ENCODE data around the gene ZFAND3.

The ZFAND3 gene

GRCh38 chr6:37830225-37830624 is 10.7 kb downstream of the ZFAND3 start:
- Mint-ChIP-seq H3K27me3 (ENCODE audit: low read depth) (no peaks in the 10 kb centered on the region), H3K36me3 (ENCODE audit: low read depth) (peaks cover 19% of the 10 kb centered on the region), H3K4me3 (no peak overlapping the region), H3K27ac (no peak overlapping the region), H3K4me1 (ENCODE audit: low read depth) (peaks cover 26% of the 10 kb centered on the region), H3K9me3 (no peaks in the 10 kb centered on the region)
- no peak for DNase-seq (ENCODE audit: low spot score)

- Mint-ChIP-seq H3K4me1 (ENCODE audit: low read depth) (peaks cover 26% of the 10 kb centered on the region), H3K4me3 (no peak overlapping the region), H3K36me3 (ENCODE audit: low read depth) (peaks cover 24% of the 10 kb centered on the region), H3K9me3 (no peaks in the 10 kb centered on the region), H3K27ac (no peak overlapping the region), H3K27me3 (ENCODE audit: low read depth) (no peaks in the 10 kb centered on the region)
- no peak for DNase-seq (ENCODE audit: low spot score)
Measured at GRCh38 chr6:37831457-37831856, 11.9 kb downstream of the ZFAND3 start.

- Mint-ChIP-seq H3K4me3 (no peak overlapping the region), H3K36me3 (ENCODE audit: low read depth) (peaks cover 31% of the 10 kb centered on the region), H3K27me3 (ENCODE audit: low read depth) (no peaks in the 10 kb centered on the region), H3K4me1 (ENCODE audit: low read depth) (peaks cover 10% of the 10 kb centered on the region), H3K27ac (no peak overlapping the region), H3K9me3 (no peaks in the 10 kb centered on the region)
- DNase-seq (ENCODE audit: low spot score) = no peak
Measured at GRCh38 chr6:37835923-37836322, 16.4 kb downstream of the ZFAND3 start.

GRCh38 chr6:37838219-37838921 is 18.8 kb downstream of the ZFAND3 start:
- Mint-ChIP-seq H3K27ac (no peak overlapping the region), H3K27me3 (ENCODE audit: low read depth) (no peaks in the 10 kb centered on the region), H3K9me3 (no peaks in the 10 kb centered on the region), H3K36me3 (ENCODE audit: low read depth) (peaks cover 23% of the 10 kb centered on the region), H3K4me3 (no peak overlapping the region), H3K4me1 (ENCODE audit: low read depth) (peaks cover 5% of the 10 kb centered on the region)
- no peak for DNase-seq (ENCODE audit: low spot score)

GRCh38 chr6:37840143-37840939 is 20.8 kb downstream of the ZFAND3 start:
- Mint-ChIP-seq H3K4me3 (no peak overlapping the region), H3K27ac (no peak overlapping the region)
- no peak for DNase-seq (ENCODE audit: low spot score)

GRCh38 chr6:37840940-37841300 is 21.4 kb downstream of the ZFAND3 start:
- H3K36me3 Mint-ChIP-seq (ENCODE audit: low read depth) = peaks cover 13% of the 10 kb centered on the region
- no peak for DNase-seq (ENCODE audit: low spot score)
- no peaks in the 10 kb centered on the region for H3K27me3 Mint-ChIP-seq (ENCODE audit: low read depth)

More at GRCh38 chr6:37840143-37840939, 20.8 kb downstream of the ZFAND3 start:
- Mint-ChIP-seq H3K36me3 (ENCODE audit: low read depth) (peaks cover 16% of the 10 kb centered on the region), H3K9me3 (no peaks in the 10 kb centered on the region), H3K27me3 (ENCODE audit: low read depth) (no peaks in the 10 kb centered on the region), H3K4me1 (ENCODE audit: low read depth) (peaks cover 5% of the 10 kb centered on the region)

GRCh38 chr6:37845026-37845911 is 25.7 kb downstream of the ZFAND3 start:
- Mint-ChIP-seq H3K27ac (no peak overlapping the region), H3K9me3 (no peaks in the 10 kb centered on the region), H3K27me3 (ENCODE audit: low read depth) (no peaks in the 10 kb centered on the region), H3K36me3 (ENCODE audit: low read depth) (peaks cover 4% of the 10 kb centered on the region), H3K4me3 (no peak overlapping the region), H3K4me1 (ENCODE audit: low read depth) (peaks cover 5% of the 10 kb centered on the region)
- no peak for DNase-seq (ENCODE audit: low spot score)

More at GRCh38 chr6:37840940-37841300, 21.4 kb downstream of the ZFAND3 start:
- Mint-ChIP-seq H3K4me3 (no peak overlapping the region), H3K4me1 (ENCODE audit: low read depth) (peaks cover 2% of the 10 kb centered on the region), H3K27ac (no peak overlapping the region), H3K9me3 (no peaks in the 10 kb centered on the region)

GRCh38 chr6:37845930-37846329 is 26.4 kb downstream of the ZFAND3 start:
- no peak for DNase-seq (ENCODE audit: low spot score)
- Mint-ChIP-seq H3K9me3 (no peaks in the 10 kb centered on the region), H3K4me3 (no peak overlapping the region), H3K27me3 (ENCODE audit: low read depth) (no peaks in the 10 kb centered on the region), H3K4me1 (ENCODE audit: low read depth) (peaks cover 4% of the 10 kb centered on the region), H3K27ac (no peak overlapping the region), H3K36me3 (ENCODE audit: low read depth) (peaks cover 2% of the 10 kb centered on the region)

- H3K4me1 Mint-ChIP-seq (ENCODE audit: low read depth) = peaks cover 5% of the 10 kb centered on the region
- no peaks in the 10 kb centered on the region for H3K27me3 Mint-ChIP-seq (ENCODE audit: low read depth)
- no peak overlapping the region for H3K4me3 Mint-ChIP-seq
- H3K27ac Mint-ChIP-seq = no peak overlapping the region
- no peaks in the 10 kb centered on the region for H3K9me3 Mint-ChIP-seq
- no peak for DNase-seq (ENCODE audit: low spot score)
- peaks cover 2% of the 10 kb centered on the region for H3K36me3 Mint-ChIP-seq (ENCODE audit: low read depth)
Measured at GRCh38 chr6:37847704-37848103, 28.2 kb downstream of the ZFAND3 start.

- no peak overlapping the region for H3K27ac Mint-ChIP-seq
- H3K27me3 Mint-ChIP-seq (ENCODE audit: low read depth) = no peaks in the 10 kb centered on the region
- no peaks in the 10 kb centered on the region for H3K9me3 Mint-ChIP-seq
- no peak overlapping the region for H3K4me3 Mint-ChIP-seq
- H3K4me1 Mint-ChIP-seq (ENCODE audit: low read depth) = peaks cover 7% of the 10 kb centered on the region
- no peak for DNase-seq (ENCODE audit: low spot score)
- H3K36me3 Mint-ChIP-seq (ENCODE audit: low read depth) = peaks cover 4% of the 10 kb centered on the region
Measured at GRCh38 chr6:37848371-37848770, 28.8 kb downstream of the ZFAND3 start.

GRCh38 chr6:37850260-37850659 is 30.7 kb downstream of the ZFAND3 start:
- H3K4me1 Mint-ChIP-seq (ENCODE audit: low read depth) = peaks cover 7% of the 10 kb centered on the region
- H3K9me3 Mint-ChIP-seq = no peaks in the 10 kb centered on the region
- DNase-seq (ENCODE audit: low spot score) = no peak
- H3K27ac Mint-ChIP-seq = no peak overlapping the region
- peaks cover 3% of the 10 kb centered on the region for H3K36me3 Mint-ChIP-seq (ENCODE audit: low read depth)
- H3K4me3 Mint-ChIP-seq = no peak overlapping the region
- H3K27me3 Mint-ChIP-seq (ENCODE audit: low read depth) = no peaks in the 10 kb centered on the region

- no peaks in the 10 kb centered on the region for H3K9me3 Mint-ChIP-seq
- no peak overlapping the region for H3K27ac Mint-ChIP-seq
- no peak overlapping the region for H3K4me3 Mint-ChIP-seq
- peaks cover 10% of the 10 kb centered on the region for H3K4me1 Mint-ChIP-seq (ENCODE audit: low read depth)
- peaks cover 5% of the 10 kb centered on the region for H3K36me3 Mint-ChIP-seq (ENCODE audit: low read depth)
- no peak for DNase-seq (ENCODE audit: low spot score)
- no peaks in the 10 kb centered on the region for H3K27me3 Mint-ChIP-seq (ENCODE audit: low read depth)
Measured at GRCh38 chr6:37850728-37851285, 31.3 kb downstream of the ZFAND3 start.

- Mint-ChIP-seq H3K27me3 (ENCODE audit: low read depth) (no peaks in the 10 kb centered on the region), H3K9me3 (no peaks in the 10 kb centered on the region), H3K27ac (no peak overlapping the region), H3K4me1 (ENCODE audit: low read depth) (peaks cover 11% of the 10 kb centered on the region), H3K4me3 (no peak overlapping the region), H3K36me3 (ENCODE audit: low read depth) (peaks cover 5% of the 10 kb centered on the region)
- no peak for DNase-seq (ENCODE audit: low spot score)
Measured at GRCh38 chr6:37851997-37852524, 32.5 kb downstream of the ZFAND3 start.

All from T-helper 2 cell treated with Interferon-gamma antibody and Interleukin-4, amounts not matched to agents 5 μg/mL and 100 μg/mL, for 36 hours (primary cell).